HepG2 (cell line): Measurements from ENCODE around the gene RESP18. TPM values are rescaled to one million over a fixed set of nuclear protein-coding genes. Genes with fewer than 3 reads are reported as not detected.

Experiments used
- AGO2 ChIP-seq: fragments of 200-400 bp; formaldehyde crosslinking; optimal IDR thresholded peaks from 2 replicates; pipeline ENCODE3; 2017; ENCODE audit warnings: mild to moderate bottlenecking, low read depth, low read length, moderate library complexity
- CREB1 ChIP-seq, 2 experiments: fragments of 450-650 bp in 1 of 2; IDR thresholded peaks; 2 replicates each; pipeline ENCODE4 v1.6.1; 2016 to 2017; ENCODE audit warnings: control low read depth in 1 of 2, mild to moderate bottlenecking in 1 of 2, missing compliant biosample characterization in 1 of 2, missing genetic modification characterization in 1 of 2
- DNMT1 ChIP-seq: sonication (generic); formaldehyde crosslinking; IDR thresholded peaks from 2 replicates; pipeline ENCODE4 v1.5.1; 2020; ENCODE audit warnings: mild to moderate bottlenecking, missing genetic modification reagents
- HDAC6 ChIP-seq: fragments of 200-600 bp; sonication (generic); IDR thresholded peaks from 2 replicates; pipeline ENCODE4 v1.7.0; 2017; ENCODE audit warnings: mild to moderate bottlenecking, antibody characterized with exemption, low read length, low read depth
- HOXA5 ChIP-seq: sonication (generic); formaldehyde crosslinking; IDR thresholded peaks from 2 replicates; pipeline ENCODE4 v1.4.0; 2020; ENCODE audit warnings: missing genetic modification reagents
- JUN ChIP-seq: sonication (generic); formaldehyde crosslinking; IDR thresholded peaks from 2 replicates; pipeline ENCODE4 v1.4.0; 2020; ENCODE audit warnings: mild to moderate bottlenecking, missing genetic modification reagents
- NFE2 ChIP-seq: sonication (generic); formaldehyde crosslinking; IDR thresholded peaks from 2 replicates; pipeline ENCODE4 v1.4.0; 2020; ENCODE audit warnings: missing genetic modification reagents
- NRL ChIP-seq: sonication (generic); formaldehyde crosslinking; IDR thresholded peaks from 2 replicates; pipeline ENCODE4 v1.5.0; 2020; ENCODE audit warnings: missing genetic modification reagents, mild to moderate bottlenecking, moderate library complexity, borderline replicate concordance
- PHF8 ChIP-seq: sonication (generic); formaldehyde crosslinking; IDR thresholded peaks from 2 replicates; pipeline ENCODE4 v1.5.0; 2020; ENCODE audit warnings: missing genetic modification reagents
- PITX1 ChIP-seq: sonication (generic); formaldehyde crosslinking; IDR thresholded peaks from 2 replicates; pipeline ENCODE4 v1.5.1; 2020; ENCODE audit warnings: mild to moderate bottlenecking, missing genetic modification reagents
- SRSF1 ChIP-seq: fragments of 200-400 bp; formaldehyde crosslinking; optimal IDR thresholded peaks from 2 replicates; pipeline ENCODE3; 2017; ENCODE audit warnings: mild to moderate bottlenecking, low read depth, low read length, moderate library complexity
- ZFAT ChIP-seq: sonication (generic); formaldehyde crosslinking; conservative IDR thresholded peaks from 2 replicates; pipeline ENCODE4 v1.8.1; 2023; ENCODE audit warnings: missing genetic modification reagents, inconsistent platforms
- ZNF234 ChIP-seq: sonication (generic); formaldehyde crosslinking; conservative IDR thresholded peaks from 2 replicates; pipeline ENCODE4 v1.5.1; 2020; ENCODE audit warnings: mild to moderate bottlenecking, missing genetic modification reagents
- ZNF264 ChIP-seq: sonication (generic); formaldehyde crosslinking; IDR thresholded peaks from 2 replicates; pipeline ENCODE4 v1.4.0; 2020; ENCODE audit warnings: missing genetic modification reagents
- ZNF563 ChIP-seq: sonication (generic); formaldehyde crosslinking; IDR thresholded peaks from 2 replicates; pipeline ENCODE4 v1.8.0; 2022; ENCODE audit warnings: mild to moderate bottlenecking, moderate library complexity, missing genetic modification reagents
- ZNF570 ChIP-seq: sonication (generic); formaldehyde crosslinking; IDR thresholded peaks from 2 replicates; pipeline ENCODE4 v1.4.0; 2020; ENCODE audit warnings: mild to moderate bottlenecking, missing genetic modification reagents, borderline replicate concordance
- ZNF766 ChIP-seq: sonication (generic); formaldehyde crosslinking; IDR thresholded peaks from 2 replicates; pipeline ENCODE4 v1.5.0; 2020; ENCODE audit warnings: missing genetic modification reagents, borderline replicate concordance
- ZZZ3 ChIP-seq: sonication (generic); formaldehyde crosslinking; IDR thresholded peaks from 2 replicates; pipeline ENCODE4 v1.4.0; 2020; ENCODE audit warnings: missing genetic modification reagents, mild to moderate bottlenecking, borderline replicate concordance
- polyA plus RNA-seq, 8 experiments: library from polyadenylated mRNA; depleted of rRNA in 3 of 8; stranded (reverse) in 7 of 8; unstranded in 1 of 8; fragments of >200 nt; fragmentation: Illumina TruSeq in 4 of 8; extraction: Trizol in 4 of 8; gene quantifications; 2 replicates each; pipeline versions ENCODE4 v1.2.1 to v1.2.3, GENCODE V29; 2011 to 2016; ENCODE audit warnings: low read depth in 4 of 8, missing spikeins in 1 of 8, mixed read lengths in 1 of 8; ENCODE audit not compliant: insufficient read depth in 1 of 8
- total RNA-seq, 5 experiments: library from RNA; depleted of rRNA; stranded (reverse); fragments of >200 nt; fragmentation: Illumina TruSeq; extraction: Trizol; gene quantifications; 2 replicates each; pipeline ENCODE4 v1.2.3, GENCODE V29; 2016; ENCODE audit warnings: low read depth in 1 of 5
- TF ChIP-seq, protein P1 (sequence below): sonication (generic); formaldehyde crosslinking; IDR thresholded peaks from 2 replicates; pipeline ENCODE4 v1.5.0; 2020; ENCODE audit warnings: mild to moderate bottlenecking, missing genetic modification reagents, borderline replicate concordance
- TF ChIP-seq, protein P2 (sequence below): sonication (generic); formaldehyde crosslinking; IDR thresholded peaks from 2 replicates; pipeline ENCODE4 v1.5.1; 2020; ENCODE audit warnings: mild to moderate bottlenecking, moderate library complexity, missing genetic modification reagents
- TF ChIP-seq, protein P3 (sequence below): sonication (generic); formaldehyde crosslinking; IDR thresholded peaks from 2 replicates; pipeline ENCODE4 v1.5.0; 2020; ENCODE audit warnings: mild to moderate bottlenecking, missing genetic modification reagents

Gene RESP18
- total and polyA plus RNA-seq, 2 of the 13 experiments (the other 11 are each of a cell fraction or from before 2014, with no cell fraction given): not detected

DNA sequence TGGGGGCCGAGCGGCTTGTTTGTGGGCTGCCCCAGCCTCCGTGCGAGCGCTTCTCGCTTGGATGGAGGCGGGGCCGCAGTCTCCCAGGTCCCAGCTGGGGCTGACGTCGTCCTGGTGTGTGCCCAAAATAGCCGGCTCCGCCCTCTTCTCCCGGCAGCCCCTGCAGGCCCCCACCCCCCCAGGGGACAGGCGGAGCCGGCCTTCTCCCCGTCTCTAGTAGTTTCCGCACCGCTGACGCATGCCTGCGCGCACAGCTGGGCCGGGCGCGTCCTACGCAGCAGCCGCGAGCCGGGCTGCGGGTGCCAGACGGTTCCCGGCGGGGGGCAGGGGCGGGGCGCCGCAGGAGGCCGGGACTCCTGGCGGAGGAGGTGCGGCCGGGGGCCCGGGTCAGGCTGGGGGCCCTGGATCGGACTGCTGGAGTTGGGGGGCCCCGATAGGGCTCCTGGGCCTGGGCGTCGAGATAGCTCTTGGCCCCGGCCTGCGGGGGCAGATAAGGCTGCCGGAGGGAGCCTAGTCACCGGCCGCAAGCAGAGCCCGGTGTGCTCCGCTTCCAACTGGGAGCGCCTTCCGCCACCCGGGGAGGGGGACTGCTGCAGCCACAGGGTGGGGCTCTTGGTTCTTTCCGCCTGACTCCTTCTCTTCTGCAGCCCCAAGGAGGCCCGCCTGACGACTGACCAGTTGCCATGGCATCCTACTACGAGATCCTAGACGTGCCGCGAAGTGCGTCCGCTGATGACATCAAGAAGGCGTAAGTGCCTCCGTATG, 53.2 kb downstream of the RESP18 start, which contains the start of gene DNAJB2 (continued):
- TF ChIP-seq, protein P1, sequence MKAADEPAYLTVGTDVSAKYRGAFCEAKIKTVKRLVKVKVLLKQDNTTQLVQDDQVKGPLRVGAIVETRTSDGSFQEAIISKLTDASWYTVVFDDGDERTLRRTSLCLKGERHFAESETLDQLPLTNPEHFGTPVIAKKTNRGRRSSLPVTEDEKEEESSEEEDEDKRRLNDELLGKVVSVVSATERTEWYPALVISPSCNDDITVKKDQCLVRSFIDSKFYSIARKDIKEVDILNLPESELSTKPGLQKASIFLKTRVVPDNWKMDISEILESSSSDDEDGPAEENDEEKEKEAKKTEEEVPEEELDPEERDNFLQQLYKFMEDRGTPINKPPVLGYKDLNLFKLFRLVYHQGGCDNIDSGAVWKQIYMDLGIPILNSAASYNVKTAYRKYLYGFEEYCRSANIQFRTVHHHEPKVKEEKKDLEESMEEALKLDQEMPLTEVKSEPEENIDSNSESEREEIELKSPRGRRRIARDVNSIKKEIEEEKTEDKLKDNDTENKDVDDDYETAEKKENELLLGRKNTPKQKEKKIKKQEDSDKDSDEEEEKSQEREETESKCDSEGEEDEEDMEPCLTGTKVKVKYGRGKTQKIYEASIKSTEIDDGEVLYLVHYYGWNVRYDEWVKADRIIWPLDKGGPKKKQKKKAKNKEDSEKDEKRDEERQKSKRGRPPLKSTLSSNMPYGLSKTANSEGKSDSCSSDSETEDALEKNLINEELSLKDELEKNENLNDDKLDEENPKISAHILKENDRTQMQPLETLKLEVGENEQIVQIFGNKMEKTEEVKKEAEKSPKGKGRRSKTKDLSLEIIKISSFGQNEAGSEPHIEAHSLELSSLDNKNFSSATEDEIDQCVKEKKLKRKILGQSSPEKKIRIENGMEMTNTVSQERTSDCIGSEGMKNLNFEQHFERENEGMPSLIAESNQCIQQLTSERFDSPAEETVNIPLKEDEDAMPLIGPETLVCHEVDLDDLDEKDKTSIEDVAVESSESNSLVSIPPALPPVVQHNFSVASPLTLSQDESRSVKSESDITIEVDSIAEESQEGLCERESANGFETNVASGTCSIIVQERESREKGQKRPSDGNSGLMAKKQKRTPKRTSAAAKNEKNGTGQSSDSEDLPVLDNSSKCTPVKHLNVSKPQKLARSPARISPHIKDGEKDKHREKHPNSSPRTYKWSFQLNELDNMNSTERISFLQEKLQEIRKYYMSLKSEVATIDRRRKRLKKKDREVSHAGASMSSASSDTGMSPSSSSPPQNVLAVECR (CRISPR knock-in tag): peak; percentile 91; the same call in 1 of the 2 replicates
- TF ChIP-seq NRL: peak; percentile 96
- peak; percentile 81 for TF ChIP-seq PHF8
- peak; percentile 40 for TF ChIP-seq AGO2
- peak; percentile 69; the same call in 1 of the 2 replicates for TF ChIP-seq ZZZ3 (CRISPR knock-in tag)
- peak; percentile 67; the same call in 1 of the 2 replicates for TF ChIP-seq ZNF766
- peak; percentile 71; the same call in 1 of the 2 replicates for TF ChIP-seq JUN (CRISPR knock-in tag)
- TF ChIP-seq, protein P2, sequence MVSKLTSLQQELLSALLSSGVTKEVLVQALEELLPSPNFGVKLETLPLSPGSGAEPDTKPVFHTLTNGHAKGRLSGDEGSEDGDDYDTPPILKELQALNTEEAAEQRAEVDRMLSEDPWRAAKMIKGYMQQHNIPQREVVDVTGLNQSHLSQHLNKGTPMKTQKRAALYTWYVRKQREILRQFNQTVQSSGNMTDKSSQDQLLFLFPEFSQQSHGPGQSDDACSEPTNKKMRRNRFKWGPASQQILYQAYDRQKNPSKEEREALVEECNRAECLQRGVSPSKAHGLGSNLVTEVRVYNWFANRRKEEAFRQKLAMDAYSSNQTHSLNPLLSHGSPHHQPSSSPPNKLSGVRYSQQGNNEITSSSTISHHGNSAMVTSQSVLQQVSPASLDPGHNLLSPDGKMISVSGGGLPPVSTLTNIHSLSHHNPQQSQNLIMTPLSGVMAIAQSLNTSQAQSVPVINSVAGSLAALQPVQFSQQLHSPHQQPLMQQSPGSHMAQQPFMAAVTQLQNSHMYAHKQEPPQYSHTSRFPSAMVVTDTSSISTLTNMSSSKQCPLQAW (CRISPR knock-in tag): peak; percentile 69
- TF ChIP-seq CREB1 (IDR thresholded peaks at IDR 0.05): peak; percentile 80
- TF ChIP-seq CREB1 (CRISPR knock-in tag; IDR thresholded peaks at IDR 0.05): peak; percentile 60; the same call in 1 of the 2 replicates
- TF ChIP-seq, protein P3, sequence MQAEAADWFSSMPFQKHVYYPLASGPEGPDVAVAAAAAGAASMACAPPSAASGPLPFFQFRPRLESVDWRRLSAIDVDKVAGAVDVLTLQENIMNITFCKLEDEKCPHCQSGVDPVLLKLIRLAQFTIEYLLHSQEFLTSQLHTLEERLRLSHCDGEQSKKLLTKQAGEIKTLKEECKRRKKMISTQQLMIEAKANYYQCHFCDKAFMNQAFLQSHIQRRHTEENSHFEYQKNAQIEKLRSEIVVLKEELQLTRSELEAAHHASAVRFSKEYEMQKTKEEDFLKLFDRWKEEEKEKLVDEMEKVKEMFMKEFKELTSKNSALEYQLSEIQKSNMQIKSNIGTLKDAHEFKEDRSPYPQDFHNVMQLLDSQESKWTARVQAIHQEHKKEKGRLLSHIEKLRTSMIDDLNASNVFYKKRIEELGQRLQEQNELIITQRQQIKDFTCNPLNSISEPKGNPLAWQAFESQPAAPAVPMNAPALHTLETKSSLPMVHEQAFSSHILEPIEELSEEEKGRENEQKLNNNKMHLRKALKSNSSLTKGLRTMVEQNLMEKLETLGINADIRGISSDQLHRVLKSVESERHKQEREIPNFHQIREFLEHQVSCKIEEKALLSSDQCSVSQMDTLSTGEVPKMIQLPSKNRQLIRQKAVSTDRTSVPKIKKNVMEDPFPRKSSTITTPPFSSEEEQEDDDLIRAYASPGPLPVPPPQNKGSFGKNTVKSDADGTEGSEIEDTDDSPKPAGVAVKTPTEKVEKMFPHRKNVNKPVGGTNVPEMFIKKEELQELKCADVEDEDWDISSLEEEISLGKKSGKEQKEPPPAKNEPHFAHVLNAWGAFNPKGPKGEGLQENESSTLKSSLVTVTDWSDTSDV (CRISPR knock-in tag): peak; percentile 32; the same call in 1 of the 2 replicates
- TF ChIP-seq SRSF1: peak; percentile 67
- TF ChIP-seq DNMT1 (CRISPR knock-in tag): peak; percentile 12; the same call in 1 of the 2 replicates
- 0 out of 2 replicates have a peak, but pooled peaks have one; percentile 22 for TF ChIP-seq ZFAT (CRISPR knock-in tag)
- no peak for TF ChIP-seq HDAC6
- peak; percentile 100 for TF ChIP-seq ZNF563
- peak; percentile 96 for TF ChIP-seq ZNF234 (CRISPR knock-in tag)
- peak; percentile 85 for TF ChIP-seq ZNF264 (CRISPR knock-in tag)
- peak; percentile 86 for TF ChIP-seq HOXA5 (CRISPR knock-in tag)
- TF ChIP-seq ZNF570 (CRISPR knock-in tag): no peak
- no peak for TF ChIP-seq NFE2 (CRISPR knock-in tag)
- TF ChIP-seq PITX1 (CRISPR knock-in tag): peak; percentile 30; the same call in 1 of the 2 replicates
